ENCODE results near the gene KATNAL2. TPM values are rescaled to one million over a fixed set of nuclear protein-coding genes. Genes with fewer than 3 reads are reported as not detected.
"Not testable (repeated sequence)": the region's sequence is repeated elsewhere in the genome, so short reads cannot be mapped to it uniquely, and the experiment has no call there.

Gene KATNAL2
- total and polyA plus RNA-seq, 2 donors: 2.2 to 6.5 TPM

GRCh38 chr18:46953195-46953594 lies 35.8 kb downstream of the KATNAL2 start:
- Histone ChIP-seq H3K27ac (ENCODE audit: low read depth in 1 of 2, low read length in 1 of 2) (no peak overlapping the region), H3K9me3 (ENCODE audit: control insufficient read depth in 2 of 2, insufficient read depth in 1 of 2, low read length in 1 of 2) (no peaks in the 10 kb centered on the region), H3K36me3 (ENCODE audit: control insufficient read depth in 2 of 2, insufficient read depth in 2 of 2, low read length in 1 of 2) (no peaks in the 10 kb centered on the region), H3K4me3 (ENCODE audit: low read length in 2 of 2) (no peak overlapping the region), H3K4me1 (ENCODE audit: control insufficient read depth in 2 of 2, insufficient read depth in 2 of 2, low read length in 2 of 2) (no peaks in the 10 kb centered on the region), H3K27me3 (ENCODE audit: control insufficient read depth in 2 of 2, insufficient read depth in 1 of 2, low read length in 1 of 2) (no peaks in the 10 kb centered on the region)
- 75% methylated on average over 5 of the region's 5 CpGs for WGBS
- DNase-seq (ENCODE audit: low read depth in 6 of 9, low spot score in 9 of 9): no peak

- WGBS: 96% methylated on average over 4 of the region's 4 CpGs
- H3K27ac ChIP-seq (ENCODE audit: low read depth in 1 of 2, low read length in 1 of 2): no peak overlapping the region
- no peak for DNase-seq (ENCODE audit: low read depth in 6 of 9, low spot score in 9 of 9)
- H3K4me3 ChIP-seq (ENCODE audit: low read length in 2 of 2): no peak overlapping the region
- H3K9me3 ChIP-seq (ENCODE audit: control insufficient read depth in 2 of 2, insufficient read depth in 1 of 2, low read length in 1 of 2): no peaks in the 10 kb centered on the region
- no peaks in the 10 kb centered on the region for H3K4me1 ChIP-seq (ENCODE audit: control insufficient read depth in 2 of 2, insufficient read depth in 2 of 2, low read length in 2 of 2)
- no peaks in the 10 kb centered on the region for H3K27me3 ChIP-seq (ENCODE audit: control insufficient read depth in 2 of 2, insufficient read depth in 1 of 2, low read length in 1 of 2)
- no peaks in the 10 kb centered on the region for H3K36me3 ChIP-seq (ENCODE audit: control insufficient read depth in 2 of 2, insufficient read depth in 2 of 2, low read length in 1 of 2)
These were observed 40.8 kb downstream of the KATNAL2 start for GRCh38 chr18:46958209-46958608.

DNA sequence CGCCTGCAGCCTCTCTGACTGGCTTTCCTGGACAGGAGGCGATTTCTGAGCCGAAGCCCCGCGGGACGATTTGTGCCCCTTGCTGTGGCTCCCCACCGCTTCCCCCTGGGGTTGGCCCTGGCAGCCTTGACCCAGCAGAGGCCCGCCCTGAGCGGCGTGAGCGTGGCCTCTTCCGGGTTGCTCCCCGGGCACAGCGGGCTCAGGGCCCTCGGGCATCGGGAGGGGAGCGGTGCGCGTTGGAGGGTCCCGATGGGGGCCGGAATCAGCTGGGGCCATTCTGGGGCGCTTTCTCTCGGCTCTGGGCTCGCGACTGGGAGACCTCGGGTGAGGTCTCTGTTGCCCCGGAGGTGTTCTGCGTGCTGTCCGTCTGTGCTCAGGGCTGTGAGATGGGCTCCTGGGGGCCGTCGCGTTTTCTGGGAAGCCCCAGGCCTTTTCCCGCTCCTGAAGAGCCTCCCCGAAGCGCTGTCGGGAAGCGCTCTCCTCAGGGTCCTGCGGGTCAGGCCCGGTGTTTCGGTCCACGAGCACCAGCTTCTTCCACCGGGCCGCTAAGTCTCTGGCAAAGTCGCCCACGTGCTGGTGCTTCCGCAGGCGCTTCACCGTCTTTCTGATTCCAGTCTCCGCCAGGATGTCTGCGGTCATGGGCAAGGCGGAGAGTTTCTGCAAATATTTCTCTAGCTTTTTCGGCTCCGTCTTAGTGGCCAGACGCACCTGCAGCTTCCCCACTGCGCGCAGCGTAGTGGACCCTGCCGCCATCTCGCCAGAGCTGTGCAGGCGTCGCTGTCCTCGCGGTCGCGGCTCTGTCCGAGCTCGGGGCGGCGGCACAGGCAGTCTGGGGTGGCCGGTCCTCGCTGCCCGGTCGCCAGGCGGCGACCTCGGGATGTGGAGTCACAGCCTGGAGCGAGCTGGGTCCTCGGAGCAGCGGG lies 46.5 kb downstream of the KATNAL2 start:
- not testable (repeated sequence) for DNase-seq (ENCODE audit: low read depth in 6 of 9, low spot score in 9 of 9); H3K36me3 ChIP-seq (ENCODE audit: control insufficient read depth in 2 of 2, insufficient read depth in 2 of 2, low read length in 1 of 2); H3K4me3 ChIP-seq (ENCODE audit: low read length in 2 of 2); H3K27ac ChIP-seq (ENCODE audit: low read depth in 1 of 2, low read length in 1 of 2); H3K9me3 ChIP-seq (ENCODE audit: control insufficient read depth in 2 of 2, insufficient read depth in 1 of 2, low read length in 1 of 2); H3K4me1 ChIP-seq (ENCODE audit: control insufficient read depth in 2 of 2, insufficient read depth in 2 of 2, low read length in 2 of 2); H3K27me3 ChIP-seq (ENCODE audit: control insufficient read depth in 2 of 2, insufficient read depth in 1 of 2, low read length in 1 of 2)
- no CpG with 5 or more reads among the region's 79 CpGs for WGBS

DNA sequence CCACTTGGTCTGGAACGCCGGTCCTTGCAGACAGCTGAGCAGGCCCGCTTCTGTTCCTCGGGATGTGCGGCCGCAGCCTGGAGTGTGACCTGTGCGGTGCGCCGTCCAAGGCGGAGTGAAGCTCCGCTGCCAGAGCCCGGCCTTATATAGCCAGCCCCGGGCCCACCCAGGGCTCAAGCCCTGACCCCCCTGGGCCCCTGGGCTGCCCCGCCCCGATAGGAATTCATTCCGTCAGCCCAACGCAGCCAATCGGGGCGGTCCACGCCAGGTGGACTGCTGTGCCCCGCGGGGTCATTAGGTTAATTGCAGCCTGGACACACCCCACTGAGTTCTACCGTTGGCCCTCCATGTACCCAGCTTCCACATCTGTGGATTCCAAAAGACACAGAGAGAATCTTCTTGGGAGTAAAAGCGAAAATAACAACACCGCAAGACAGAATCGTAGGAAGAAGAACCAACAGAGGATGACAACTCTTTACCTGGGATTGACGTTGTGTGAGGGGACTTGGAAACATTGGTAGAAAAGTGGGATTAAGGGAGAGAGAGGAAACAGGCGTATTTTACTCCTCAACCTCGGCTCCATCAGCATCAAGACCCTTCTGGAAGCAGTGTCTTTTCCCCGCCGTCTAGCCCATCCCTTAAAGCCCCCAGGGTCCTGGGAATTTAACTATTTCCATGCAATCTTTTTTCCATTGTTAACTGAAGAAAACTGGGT lies 47.3 kb downstream of the KATNAL2 start:
- H3K27ac ChIP-seq (ENCODE audit: low read depth in 1 of 2, low read length in 1 of 2); H3K4me3 ChIP-seq (ENCODE audit: low read length in 2 of 2); H3K36me3 ChIP-seq (ENCODE audit: control insufficient read depth in 2 of 2, insufficient read depth in 2 of 2, low read length in 1 of 2); H3K4me1 ChIP-seq (ENCODE audit: control insufficient read depth in 2 of 2, insufficient read depth in 2 of 2, low read length in 2 of 2); H3K27me3 ChIP-seq (ENCODE audit: control insufficient read depth in 2 of 2, insufficient read depth in 1 of 2, low read length in 1 of 2); H3K9me3 ChIP-seq (ENCODE audit: control insufficient read depth in 2 of 2, insufficient read depth in 1 of 2, low read length in 1 of 2): not testable (repeated sequence)
- WGBS: 74% methylated on average over 4 of the region's 31 CpGs
- DNase-seq (ENCODE audit: low read depth in 6 of 9, low spot score in 9 of 9): peak in 1 of 9 donors; percentile 33

- not testable (repeated sequence) for H3K27ac ChIP-seq (ENCODE audit: low read depth in 1 of 2, low read length in 1 of 2); H3K4me1 ChIP-seq (ENCODE audit: control insufficient read depth in 2 of 2, insufficient read depth in 2 of 2, low read length in 2 of 2); H3K27me3 ChIP-seq (ENCODE audit: control insufficient read depth in 2 of 2, insufficient read depth in 1 of 2, low read length in 1 of 2); H3K4me3 ChIP-seq (ENCODE audit: low read length in 2 of 2); H3K9me3 ChIP-seq (ENCODE audit: control insufficient read depth in 2 of 2, insufficient read depth in 1 of 2, low read length in 1 of 2); DNase-seq (ENCODE audit: low read depth in 6 of 9, low spot score in 9 of 9); H3K36me3 ChIP-seq (ENCODE audit: control insufficient read depth in 2 of 2, insufficient read depth in 2 of 2, low read length in 1 of 2)
- WGBS: no CpG with 5 or more reads among the region's 10 CpGs
These were observed 48.9 kb downstream of the KATNAL2 start for GRCh38 chr18:46966266-46966665.

GRCh38 chr18:46969551-46969950 lies 52.1 kb downstream of the KATNAL2 start:
- no CpG with 5 or more reads among the region's 32 CpGs for WGBS
- DNase-seq (ENCODE audit: low read depth in 6 of 9, low spot score in 9 of 9); H3K36me3 ChIP-seq (ENCODE audit: control insufficient read depth in 2 of 2, insufficient read depth in 2 of 2, low read length in 1 of 2); H3K4me1 ChIP-seq (ENCODE audit: control insufficient read depth in 2 of 2, insufficient read depth in 2 of 2, low read length in 2 of 2); H3K27ac ChIP-seq (ENCODE audit: low read depth in 1 of 2, low read length in 1 of 2); H3K9me3 ChIP-seq (ENCODE audit: control insufficient read depth in 2 of 2, insufficient read depth in 1 of 2, low read length in 1 of 2); H3K4me3 ChIP-seq (ENCODE audit: low read length in 2 of 2); H3K27me3 ChIP-seq (ENCODE audit: control insufficient read depth in 2 of 2, insufficient read depth in 1 of 2, low read length in 1 of 2): not testable (repeated sequence)

DNA sequence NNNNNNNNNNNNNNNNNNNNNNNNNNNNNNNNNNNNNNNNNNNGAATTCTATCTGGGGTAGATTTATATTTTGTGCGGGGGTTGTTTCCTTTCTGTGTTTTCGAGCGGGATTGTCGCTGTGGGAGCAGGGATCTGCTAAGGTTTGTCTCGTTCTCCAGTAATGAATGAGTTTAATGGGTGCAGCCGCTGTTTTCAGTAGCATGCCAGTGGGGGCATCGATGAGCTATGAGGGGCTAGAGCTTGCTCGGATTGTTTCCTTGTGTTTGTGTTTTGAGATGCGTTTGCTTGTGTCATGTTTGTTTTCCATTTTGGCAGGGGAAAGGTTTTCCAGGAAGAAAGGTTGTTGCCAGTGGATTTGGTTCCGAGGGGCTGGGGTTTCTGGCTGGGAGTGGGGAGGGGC lies 102.5 kb downstream of the KATNAL2 start:
- H3K27ac ChIP-seq (ENCODE audit: low read depth in 1 of 2, low read length in 1 of 2); H3K36me3 ChIP-seq (ENCODE audit: control insufficient read depth in 2 of 2, insufficient read depth in 2 of 2, low read length in 1 of 2); H3K27me3 ChIP-seq (ENCODE audit: control insufficient read depth in 2 of 2, insufficient read depth in 1 of 2, low read length in 1 of 2); H3K4me1 ChIP-seq (ENCODE audit: control insufficient read depth in 2 of 2, insufficient read depth in 2 of 2, low read length in 2 of 2); H3K4me3 ChIP-seq (ENCODE audit: low read length in 2 of 2); DNase-seq (ENCODE audit: low read depth in 6 of 9, low spot score in 9 of 9); H3K9me3 ChIP-seq (ENCODE audit: control insufficient read depth in 2 of 2, insufficient read depth in 1 of 2, low read length in 1 of 2): not testable (repeated sequence)
- WGBS: no CpG with 5 or more reads among the region's 10 CpGs

DNA sequence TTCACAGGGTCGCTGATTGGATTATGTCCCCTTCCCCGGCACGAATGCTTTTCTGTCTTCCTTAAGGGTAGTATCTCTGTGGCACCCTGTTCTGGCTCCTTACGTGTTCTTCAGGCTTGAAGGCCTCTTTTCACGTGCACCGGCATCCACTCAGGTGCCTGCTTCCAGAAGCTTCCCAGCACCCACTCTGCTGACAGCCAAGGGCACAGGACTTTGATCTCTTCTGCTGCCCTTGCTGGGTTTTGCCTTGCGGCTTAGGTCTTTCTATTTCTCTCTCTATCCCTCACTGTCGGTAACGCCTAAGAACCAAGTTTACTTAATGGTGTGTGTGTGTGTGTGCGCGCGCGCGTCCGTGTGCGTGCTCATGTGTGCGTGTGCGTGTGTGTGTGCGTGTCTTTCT lies 103.4 kb downstream of the KATNAL2 start:
- H3K27me3 ChIP-seq (ENCODE audit: control insufficient read depth in 2 of 2, insufficient read depth in 1 of 2, low read length in 1 of 2); DNase-seq (ENCODE audit: low read depth in 6 of 9, low spot score in 9 of 9); H3K4me3 ChIP-seq (ENCODE audit: low read length in 2 of 2); H3K36me3 ChIP-seq (ENCODE audit: control insufficient read depth in 2 of 2, insufficient read depth in 2 of 2, low read length in 1 of 2); H3K27ac ChIP-seq (ENCODE audit: low read depth in 1 of 2, low read length in 1 of 2); H3K4me1 ChIP-seq (ENCODE audit: control insufficient read depth in 2 of 2, insufficient read depth in 2 of 2, low read length in 2 of 2); H3K9me3 ChIP-seq (ENCODE audit: control insufficient read depth in 2 of 2, insufficient read depth in 1 of 2, low read length in 1 of 2): not testable (repeated sequence)
- no CpG with 5 or more reads among the region's 19 CpGs for WGBS

- not testable (repeated sequence) for H3K9me3 ChIP-seq (ENCODE audit: control insufficient read depth in 2 of 2, insufficient read depth in 1 of 2, low read length in 1 of 2); DNase-seq (ENCODE audit: low read depth in 6 of 9, low spot score in 9 of 9); H3K4me3 ChIP-seq (ENCODE audit: low read length in 2 of 2); H3K4me1 ChIP-seq (ENCODE audit: control insufficient read depth in 2 of 2, insufficient read depth in 2 of 2, low read length in 2 of 2); H3K27ac ChIP-seq (ENCODE audit: low read depth in 1 of 2, low read length in 1 of 2); H3K36me3 ChIP-seq (ENCODE audit: control insufficient read depth in 2 of 2, insufficient read depth in 2 of 2, low read length in 1 of 2); H3K27me3 ChIP-seq (ENCODE audit: control insufficient read depth in 2 of 2, insufficient read depth in 1 of 2, low read length in 1 of 2)
- 97% methylated on average over 9 of the region's 29 CpGs for WGBS
These were observed 105.4 kb downstream of the KATNAL2 start for GRCh38 chr18:47022821-47023220.

Data from thymus (tissue), 11 donors.